GM12872 (cell line): Measurements from ENCODE around the gene EARS2.

Experiments used
- TF ChIP-seq, protein P1 (sequence below): IDR thresholded peaks from 3 replicates; pipeline ENCODE4 v1.5.1; 2011; ENCODE audit warnings: low read depth, mild to moderate bottlenecking, low read length, moderate library complexity; ENCODE audit not compliant: insufficient read depth

The EARS2 gene

GRCh38 chr16:23521965-23522364, 35.2 kb downstream of the EARS2 start:
- TF ChIP-seq, protein P1, sequence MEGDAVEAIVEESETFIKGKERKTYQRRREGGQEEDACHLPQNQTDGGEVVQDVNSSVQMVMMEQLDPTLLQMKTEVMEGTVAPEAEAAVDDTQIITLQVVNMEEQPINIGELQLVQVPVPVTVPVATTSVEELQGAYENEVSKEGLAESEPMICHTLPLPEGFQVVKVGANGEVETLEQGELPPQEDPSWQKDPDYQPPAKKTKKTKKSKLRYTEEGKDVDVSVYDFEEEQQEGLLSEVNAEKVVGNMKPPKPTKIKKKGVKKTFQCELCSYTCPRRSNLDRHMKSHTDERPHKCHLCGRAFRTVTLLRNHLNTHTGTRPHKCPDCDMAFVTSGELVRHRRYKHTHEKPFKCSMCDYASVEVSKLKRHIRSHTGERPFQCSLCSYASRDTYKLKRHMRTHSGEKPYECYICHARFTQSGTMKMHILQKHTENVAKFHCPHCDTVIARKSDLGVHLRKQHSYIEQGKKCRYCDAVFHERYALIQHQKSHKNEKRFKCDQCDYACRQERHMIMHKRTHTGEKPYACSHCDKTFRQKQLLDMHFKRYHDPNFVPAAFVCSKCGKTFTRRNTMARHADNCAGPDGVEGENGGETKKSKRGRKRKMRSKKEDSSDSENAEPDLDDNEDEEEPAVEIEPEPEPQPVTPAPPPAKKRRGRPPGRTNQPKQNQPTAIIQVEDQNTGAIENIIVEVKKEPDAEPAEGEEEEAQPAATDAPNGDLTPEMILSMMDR = no peak

DNA sequence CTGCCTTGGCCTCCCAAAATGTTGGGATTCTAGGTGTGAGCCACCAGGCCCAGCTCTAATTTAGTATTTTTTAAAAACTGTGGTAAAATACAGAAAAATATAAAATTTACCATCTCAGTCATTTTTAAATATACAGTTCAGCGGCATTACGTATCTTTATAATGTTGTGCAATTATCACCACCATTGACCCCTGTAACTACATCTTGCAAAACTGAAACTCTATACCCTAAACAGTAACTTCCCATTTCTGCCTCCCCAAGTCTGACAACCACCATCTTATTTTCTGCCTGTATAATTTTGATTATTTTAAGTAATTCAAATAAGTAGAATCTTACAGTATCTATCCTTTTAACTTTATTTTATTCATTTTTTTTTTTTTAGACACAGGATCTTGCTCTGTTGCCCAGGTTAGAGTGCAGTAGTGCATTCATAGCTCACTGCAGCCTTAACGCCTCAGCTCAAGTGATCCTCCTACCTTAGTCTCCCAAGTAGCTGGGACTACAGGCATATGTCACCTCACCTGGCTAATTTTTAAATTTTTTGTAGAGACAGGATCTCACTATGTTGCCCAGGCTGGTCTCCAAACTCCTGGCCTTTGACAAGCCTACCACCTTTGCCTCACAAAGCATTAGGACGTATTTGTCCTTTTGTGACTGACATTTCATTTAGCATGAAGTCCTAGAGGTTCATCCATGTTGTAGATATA, 36.0 kb downstream of the EARS2 start:
- TF ChIP-seq, protein P1 = no peak

DNA sequence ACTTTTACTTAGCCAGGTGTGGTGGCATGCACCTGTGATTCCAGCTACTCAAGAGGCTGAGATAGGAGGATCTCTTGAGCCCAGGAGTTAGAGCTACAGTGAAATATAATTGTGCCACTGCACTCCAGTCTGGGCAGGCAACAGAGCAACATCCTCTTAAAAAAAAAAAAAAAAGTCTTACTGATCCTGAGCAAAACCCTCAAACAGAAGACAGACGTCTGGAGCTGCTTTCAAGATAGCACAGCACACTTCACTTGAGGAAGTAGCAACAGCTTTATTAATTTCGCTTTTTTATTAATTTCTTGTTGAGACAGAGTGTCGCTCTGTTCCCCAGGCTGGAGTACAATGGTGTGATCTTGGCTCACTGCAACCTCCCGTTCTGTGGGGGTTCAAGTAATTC, 36.6 kb downstream of the EARS2 start:
- TF ChIP-seq, protein P1 = no peak

- TF ChIP-seq, protein P1 = no peak
Measured at GRCh38 chr16:23519282-23519681, 37.9 kb downstream of the EARS2 start.

DNA sequence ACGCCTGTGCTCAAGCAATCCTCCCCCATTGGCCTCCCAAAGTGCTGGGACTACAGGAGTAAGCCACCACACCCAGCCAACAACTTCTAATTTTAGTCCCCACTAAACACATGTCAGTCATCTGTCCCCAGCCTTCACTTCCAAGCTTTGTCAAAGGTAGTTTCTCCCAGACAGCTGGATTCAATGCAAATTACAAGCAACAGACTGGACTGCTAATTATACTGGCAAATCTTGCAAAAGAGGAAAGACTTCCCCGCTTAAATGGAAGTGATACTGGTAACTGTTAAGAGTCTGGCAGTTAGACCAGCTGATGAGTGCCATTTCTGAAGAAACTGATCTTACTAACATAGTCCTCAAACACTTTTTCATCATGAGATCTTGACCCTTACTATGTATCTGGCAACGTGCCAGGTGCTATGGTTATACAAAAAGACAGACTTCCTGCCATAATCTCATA, 38.7 kb downstream of the EARS2 start:
- TF ChIP-seq, protein P1 = no peak

- TF ChIP-seq, protein P1 = no peak
Measured at GRCh38 chr16:23516366-23517137, 40.6 kb downstream of the EARS2 start.

- TF ChIP-seq, protein P1 = no peak
Measured at GRCh38 chr16:23515881-23516280, 41.3 kb downstream of the EARS2 start.
